ENCODE results near the gene AP3S1. TPM values are rescaled to one million over a fixed set of nuclear protein-coding genes. Genes with fewer than 3 reads are reported as not detected.

AP3S1 gene
- total and polyA plus RNA-seq, 2 of the 13 experiments (the other 11 are each of a cell fraction or from before 2014, with no cell fraction given) = 50.5 to 85.9 TPM

DNA sequence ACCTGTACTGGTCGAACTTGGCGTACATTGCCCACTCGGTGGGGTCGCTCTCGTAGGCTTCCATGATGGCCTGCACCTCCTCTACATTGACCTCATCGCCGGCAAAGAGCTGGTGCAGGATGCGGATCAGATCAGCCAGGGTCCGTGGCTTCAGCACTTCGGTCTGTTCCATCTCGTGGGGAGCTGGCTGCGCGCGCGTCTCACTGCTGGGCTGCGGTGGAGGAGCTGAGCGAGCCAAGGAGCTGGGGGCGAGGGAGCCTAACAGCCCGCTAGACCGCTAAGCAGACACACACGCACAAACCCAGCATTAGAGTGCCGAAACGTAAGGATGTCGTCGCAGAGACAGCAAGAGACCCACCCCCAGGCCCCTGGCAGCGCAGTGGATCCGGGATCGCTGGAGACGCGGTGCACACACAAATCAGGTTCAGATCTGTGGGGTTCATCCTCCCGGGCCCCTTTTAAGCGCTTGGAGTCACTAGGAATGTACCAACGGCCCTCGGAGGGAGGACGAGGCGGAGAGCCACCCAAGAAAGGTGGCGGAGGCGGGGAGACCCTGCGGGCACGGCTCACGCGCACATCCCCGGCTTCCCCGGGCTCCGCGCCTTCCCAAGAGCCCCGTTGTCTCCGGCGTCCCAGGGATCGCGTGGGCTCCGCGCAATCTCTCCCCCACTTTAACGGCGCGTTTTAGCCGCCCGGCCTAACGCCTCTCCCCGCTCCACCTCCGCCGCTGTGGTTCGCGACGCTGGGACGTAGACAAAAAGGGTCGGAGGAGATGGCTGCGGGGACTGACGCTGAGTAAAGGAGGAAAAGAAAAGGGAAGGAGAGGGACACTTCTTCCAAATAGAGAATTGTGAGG lies 25.3 kb upstream of the AP3S1 start, which contains the start of gene CDO1:
Gene CDO1 (minus strand): TSS at position 434 of the 856 bp plus-strand sequence. CDS start 262 bp downstream, at position 172.
- Histone ChIP-seq H3K79me2 (ENCODE audit: insufficient read depth, low read length) (no peaks in the 10 kb centered on the region), H3K9me3 (ENCODE audit: low read length) (no peaks in the 10 kb centered on the region), H3K4me2 (ENCODE audit: low read depth, low read length) (peak within 1 kb of the TSS; percentile 88), H3K27me3 (ENCODE audit: control insufficient read depth in 1 of 2, insufficient read depth in 2 of 2, low read length in 2 of 2) (peaks cover 10 to 40% of the 10 kb centered on the region in 2 experiments), H3K36me3 (replicated peaks in 1 of 2; ENCODE audit: control insufficient read depth in 1 of 2, insufficient read depth in 2 of 2, low read length in 2 of 2) (no peaks in the 10 kb centered on the region), H2AFZ (ENCODE audit: low read length) (no peak within 1 kb of the TSS), H3K9ac (ENCODE audit: insufficient read depth, low read depth, low read length) (peak within 1 kb of the TSS; percentile 69; the same call in 1 of the 2 replicates), H3K4me1 (ENCODE audit: insufficient read depth, low read length) (peaks cover 44% of the 10 kb centered on the region), H3K27ac (ENCODE audit: extremely low read length, insufficient read depth, low read length) (peak within 1 kb of the TSS; percentile 53), H4K20me1 (ENCODE audit: insufficient read depth, low read length) (no peaks in the 10 kb centered on the region), H3K4me3 (replicated peaks in 1 of 3; ENCODE audit: insufficient read depth in 1 of 3, low read depth in 2 of 3, low read length in 3 of 3) (peak within 1 kb of the TSS; percentile 53 to 79 (median 58))
- no peak for FAIRE-seq
- under 1% methylated on average over 24 of the region's 69 CpGs for WGBS (ENCODE audit: low lambda C conversion rate)
- in situ Hi-C loops (cut with HindIII; ENCODE audit: extremely low pct_ligation_motif_present, low pct_unique_long_range_greater_than_20kb) (no loop called here), intact Hi-C loops (cut with micrococcal nuclease; ENCODE audit: unreplicated experiment) (no loop called here)
- no peak for DNase-seq (ENCODE audit: low spot score)
- no TSS peak for BruUV-seq (replicated peaks)
- ChIA-PET CTCF (ENCODE audit: low intra/inter-chr PET ratio, low total read pairs) (no interaction called here), POLR2A (interaction anchor here (0.6 to 1.0 kb wide), 2 partner anchors 10 to 14 kb away, joined by 3 read pairs; no protein-coding TSS in a partner anchor)
- peak; percentile 76 for ATAC-seq
- TF ChIP-seq HNRNPL (IDR thresholded peaks at IDR 0.05; ENCODE audit: low read depth, low read length) = no peak
- TF ChIP-seq, protein P1, sequence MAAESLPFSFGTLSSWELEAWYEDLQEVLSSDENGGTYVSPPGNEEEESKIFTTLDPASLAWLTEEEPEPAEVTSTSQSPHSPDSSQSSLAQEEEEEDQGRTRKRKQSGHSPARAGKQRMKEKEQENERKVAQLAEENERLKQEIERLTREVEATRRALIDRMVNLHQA (CRISPR knock-in tag; IDR thresholded peaks at IDR 0.05) = no peak
- peak; percentile 37 for TF ChIP-seq PHF8 (CRISPR knock-in tag; IDR thresholded peaks at IDR 0.05)
- no peak for TF ChIP-seq SOX6 (IDR thresholded peaks at IDR 0.05)
- TF ChIP-seq SOX6 (CRISPR knock-in tag; IDR thresholded peaks at IDR 0.05) = peak; percentile 3; the same call in 1 of the 2 replicates
- TF ChIP-seq SRSF4 (IDR thresholded peaks at IDR 0.05; ENCODE audit: low read depth, low read length, poor library complexity, severe bottlenecking) = no peak
- no peak for TF ChIP-seq MIXL1 (CRISPR knock-in tag; IDR thresholded peaks at IDR 0.05)
- TF ChIP-seq, protein P2, sequence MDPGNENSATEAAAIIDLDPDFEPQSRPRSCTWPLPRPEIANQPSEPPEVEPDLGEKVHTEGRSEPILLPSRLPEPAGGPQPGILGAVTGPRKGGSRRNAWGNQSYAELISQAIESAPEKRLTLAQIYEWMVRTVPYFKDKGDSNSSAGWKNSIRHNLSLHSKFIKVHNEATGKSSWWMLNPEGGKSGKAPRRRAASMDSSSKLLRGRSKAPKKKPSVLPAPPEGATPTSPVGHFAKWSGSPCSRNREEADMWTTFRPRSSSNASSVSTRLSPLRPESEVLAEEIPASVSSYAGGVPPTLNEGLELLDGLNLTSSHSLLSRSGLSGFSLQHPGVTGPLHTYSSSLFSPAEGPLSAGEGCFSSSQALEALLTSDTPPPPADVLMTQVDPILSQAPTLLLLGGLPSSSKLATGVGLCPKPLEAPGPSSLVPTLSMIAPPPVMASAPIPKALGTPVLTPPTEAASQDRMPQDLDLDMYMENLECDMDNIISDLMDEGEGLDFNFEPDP (CRISPR knock-in tag; conservative IDR thresholded peaks at IDR 0.05) = 0 out of 2 replicates have a peak, but pooled peaks have one; percentile 51
- TF ChIP-seq TBP (CRISPR knock-in tag; IDR thresholded peaks at IDR 0.05) = no peak
- no peak for TF ChIP-seq ZNF7 (CRISPR knock-in tag; IDR thresholded peaks at IDR 0.05)
- no peak for TF ChIP-seq ZBTB42 (CRISPR knock-in tag; IDR thresholded peaks at IDR 0.05)
- TF ChIP-seq ZBTB8A (CRISPR knock-in tag; IDR thresholded peaks at IDR 0.05; ENCODE audit: borderline replicate concordance, low read depth) = no peak
- 0 out of 2 replicates have a peak, but pooled peaks have one; percentile 22 for TF ChIP-seq ZNF724P (CRISPR knock-in tag; IDR thresholded peaks at IDR 0.05; ENCODE audit: borderline replicate concordance)
- TF ChIP-seq ZNF652 (CRISPR knock-in tag; IDR thresholded peaks at IDR 0.05; ENCODE audit: borderline replicate concordance, low read depth) = no peak
- no peak for TF ChIP-seq RFX3 (CRISPR knock-in tag; IDR thresholded peaks at IDR 0.05)
- no peak for TF ChIP-seq ZFP82 (CRISPR knock-in tag; IDR thresholded peaks at IDR 0.05; ENCODE audit: borderline replicate concordance)
- TF ChIP-seq, protein P3, sequence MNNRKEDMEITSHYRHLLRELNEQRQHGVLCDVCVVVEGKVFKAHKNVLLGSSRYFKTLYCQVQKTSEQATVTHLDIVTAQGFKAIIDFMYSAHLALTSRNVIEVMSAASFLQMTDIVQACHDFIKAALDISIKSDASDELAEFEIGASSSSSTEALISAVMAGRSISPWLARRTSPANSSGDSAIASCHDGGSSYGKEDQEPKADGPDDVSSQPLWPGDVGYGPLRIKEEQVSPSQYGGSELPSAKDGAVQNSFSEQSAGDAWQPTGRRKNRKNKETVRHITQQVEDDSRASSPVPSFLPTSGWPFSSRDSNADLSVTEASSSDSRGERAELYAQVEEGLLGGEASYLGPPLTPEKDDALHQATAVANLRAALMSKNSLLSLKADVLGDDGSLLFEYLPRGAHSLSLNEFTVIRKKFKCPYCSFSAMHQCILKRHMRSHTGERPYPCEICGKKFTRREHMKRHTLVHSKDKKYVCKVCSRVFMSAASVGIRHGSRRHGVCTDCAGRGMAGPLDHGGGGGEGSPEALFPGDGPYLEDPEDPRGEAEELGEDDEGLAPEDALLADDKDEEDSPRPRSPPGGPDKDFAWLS (CRISPR knock-in tag; IDR thresholded peaks at IDR 0.05; ENCODE audit: borderline replicate concordance) = no peak

Data from HepG2 (cell line).